ENCODE measurements around the gene MYL4. TPM values are rescaled to one million over a fixed set of nuclear protein-coding genes. Genes with fewer than 3 reads are reported as not detected.

Gene MYL4
- total and polyA plus RNA-seq, 4 donors = 0.49 to 9.0 (median 0.56) TPM

DNA sequence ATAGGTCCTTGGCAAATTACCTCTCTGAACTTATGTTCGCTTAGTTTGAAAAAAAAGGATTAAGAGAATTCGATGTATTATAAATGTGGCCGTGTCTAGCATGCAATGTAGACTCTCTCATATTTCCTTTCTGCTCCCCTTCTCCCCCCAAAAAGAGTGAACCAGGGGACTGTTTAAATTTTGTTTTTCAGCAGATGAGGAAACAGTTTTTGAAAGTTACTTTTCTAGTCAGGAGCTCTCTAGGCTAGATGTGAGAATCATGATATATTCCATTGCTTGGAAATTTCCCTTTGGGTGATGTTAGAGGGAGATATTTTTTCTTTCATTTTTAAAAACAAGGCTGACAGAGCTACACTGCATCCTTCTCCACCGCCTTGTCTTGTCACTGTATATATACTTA lies 18.9 kb upstream of the MYL4 start:
- no peak overlapping the region for H3K4me3 ChIP-seq
- 98 to 99% methylated on average over 4 of the region's 4 CpGs for WGBS, 2 donors

DNA sequence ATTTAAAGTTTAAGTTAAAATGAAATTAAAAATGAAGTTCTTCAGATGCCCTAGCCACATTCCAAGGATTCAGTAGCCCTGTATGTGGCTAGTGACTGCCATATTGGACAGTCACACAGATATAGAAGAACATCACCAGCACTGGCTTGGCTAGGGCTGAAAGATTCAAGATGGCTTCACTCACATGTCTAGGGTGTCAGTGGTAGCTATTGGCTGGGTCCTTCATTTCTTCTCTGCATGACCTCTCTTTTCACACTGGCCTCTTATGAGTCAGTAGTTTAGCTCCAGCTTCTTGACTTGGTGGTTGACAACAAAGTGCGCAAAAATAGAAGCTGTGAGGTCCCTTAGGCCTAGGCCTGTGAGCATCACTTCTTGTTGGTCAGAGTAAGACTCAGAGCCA lies 18.4 kb upstream of the MYL4 start:
- no peaks in the 10 kb centered on the region for H3K36me3 ChIP-seq (ENCODE audit: control insufficient read depth in 4 of 4, insufficient read depth in 4 of 4, low read length in 4 of 4)
- no peaks in the 10 kb centered on the region for H3K27me3 ChIP-seq (ENCODE audit: control insufficient read depth in 3 of 3, insufficient read depth in 3 of 3, low read length in 2 of 3)
- H3K27ac ChIP-seq (ENCODE audit: low read depth in 1 of 2, low read length in 1 of 2) = no peak overlapping the region
- TF ChIP-seq, protein P1, sequence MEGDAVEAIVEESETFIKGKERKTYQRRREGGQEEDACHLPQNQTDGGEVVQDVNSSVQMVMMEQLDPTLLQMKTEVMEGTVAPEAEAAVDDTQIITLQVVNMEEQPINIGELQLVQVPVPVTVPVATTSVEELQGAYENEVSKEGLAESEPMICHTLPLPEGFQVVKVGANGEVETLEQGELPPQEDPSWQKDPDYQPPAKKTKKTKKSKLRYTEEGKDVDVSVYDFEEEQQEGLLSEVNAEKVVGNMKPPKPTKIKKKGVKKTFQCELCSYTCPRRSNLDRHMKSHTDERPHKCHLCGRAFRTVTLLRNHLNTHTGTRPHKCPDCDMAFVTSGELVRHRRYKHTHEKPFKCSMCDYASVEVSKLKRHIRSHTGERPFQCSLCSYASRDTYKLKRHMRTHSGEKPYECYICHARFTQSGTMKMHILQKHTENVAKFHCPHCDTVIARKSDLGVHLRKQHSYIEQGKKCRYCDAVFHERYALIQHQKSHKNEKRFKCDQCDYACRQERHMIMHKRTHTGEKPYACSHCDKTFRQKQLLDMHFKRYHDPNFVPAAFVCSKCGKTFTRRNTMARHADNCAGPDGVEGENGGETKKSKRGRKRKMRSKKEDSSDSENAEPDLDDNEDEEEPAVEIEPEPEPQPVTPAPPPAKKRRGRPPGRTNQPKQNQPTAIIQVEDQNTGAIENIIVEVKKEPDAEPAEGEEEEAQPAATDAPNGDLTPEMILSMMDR (IDR thresholded peaks at IDR 0.05; ENCODE audit: control extremely low read depth, extremely low read depth) = no peak
- H3K4me3 ChIP-seq = no peak overlapping the region
- H3K9ac ChIP-seq (ENCODE audit: insufficient read depth in 1 of 2, low read length in 2 of 2) = no peak overlapping the region
- peaks cover 0 to 16% (median 2%) of the 10 kb centered on the region in 5 donors for H3K4me1 ChIP-seq (ENCODE audit: control insufficient read depth in 5 of 5, insufficient read depth in 5 of 5, low read length in 5 of 5)
- DNase-seq (no peak), ATAC-seq (ENCODE audit: insufficient read depth, low FRiP score) (no peak)
- no peaks in the 10 kb centered on the region for H3K9me3 ChIP-seq (ENCODE audit: control insufficient read depth in 4 of 4, insufficient read depth in 3 of 4, low read length in 3 of 4)
- 100% methylated on average over 1 of the region's 1 CpG for WGBS, 2 donors

More for the DNA sequence above, 18.9 kb upstream of the MYL4 start:
- DNase-seq = no peak
- Histone ChIP-seq H3K9me3 (ENCODE audit: control insufficient read depth in 4 of 4, insufficient read depth in 3 of 4, low read length in 3 of 4) (no peaks in the 10 kb centered on the region), H3K4me1 (ENCODE audit: control insufficient read depth in 5 of 5, insufficient read depth in 5 of 5, low read length in 5 of 5) (peaks cover 0 to 16% (median 4%) of the 10 kb centered on the region in 5 donors), H3K27ac (ENCODE audit: low read depth in 1 of 2, low read length in 1 of 2) (no peak overlapping the region), H3K36me3 (ENCODE audit: control insufficient read depth in 4 of 4, insufficient read depth in 4 of 4, low read length in 4 of 4) (no peaks in the 10 kb centered on the region), H3K9ac (ENCODE audit: insufficient read depth in 1 of 2, low read length in 2 of 2) (no peak overlapping the region), H3K27me3 (ENCODE audit: control insufficient read depth in 3 of 3, insufficient read depth in 3 of 3, low read length in 2 of 3) (no peaks in the 10 kb centered on the region)
- no peak for ATAC-seq (ENCODE audit: insufficient read depth, low FRiP score)
- TF ChIP-seq, protein P1 (IDR thresholded peaks at IDR 0.05; ENCODE audit: control extremely low read depth, extremely low read depth) = no peak

DNA sequence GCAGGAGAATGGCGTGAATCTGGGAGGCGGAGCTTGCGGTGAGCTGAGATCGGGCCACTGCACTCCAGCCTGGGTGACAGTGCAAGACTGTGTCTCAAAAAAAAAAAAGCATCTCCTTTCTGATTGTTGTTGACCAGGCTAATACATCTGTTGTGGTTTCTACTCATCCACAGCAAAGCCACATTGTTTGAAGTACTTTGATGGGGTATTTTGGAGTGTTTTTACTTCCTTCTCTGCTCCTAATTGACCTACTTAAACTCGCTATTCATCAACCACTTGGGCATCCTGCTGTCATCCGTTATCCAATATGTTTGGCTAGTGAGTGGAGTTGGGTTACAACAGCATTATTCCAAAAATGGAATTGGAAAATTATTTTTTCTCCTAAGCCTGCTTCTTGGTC lies 16.6 kb upstream of the MYL4 start:
- no peak for ATAC-seq (ENCODE audit: insufficient read depth, low FRiP score)
- H3K27ac ChIP-seq (ENCODE audit: low read depth in 1 of 2, low read length in 1 of 2) = no peak overlapping the region
- no peaks in the 10 kb centered on the region for H3K9me3 ChIP-seq (ENCODE audit: control insufficient read depth in 4 of 4, insufficient read depth in 3 of 4, low read length in 3 of 4)
- DNase-seq = no peak
- TF ChIP-seq, protein P1 (IDR thresholded peaks at IDR 0.05; ENCODE audit: control extremely low read depth, extremely low read depth) = no peak
- no peaks in the 10 kb centered on the region for H3K36me3 ChIP-seq (ENCODE audit: control insufficient read depth in 4 of 4, insufficient read depth in 4 of 4, low read length in 4 of 4)
- peaks cover 0 to 8% (median 0%) of the 10 kb centered on the region in 5 donors for H3K4me1 ChIP-seq (ENCODE audit: control insufficient read depth in 5 of 5, insufficient read depth in 5 of 5, low read length in 5 of 5)
- no peaks in the 10 kb centered on the region for H3K27me3 ChIP-seq (ENCODE audit: control insufficient read depth in 3 of 3, insufficient read depth in 3 of 3, low read length in 2 of 3)
- no peak overlapping the region for H3K9ac ChIP-seq (ENCODE audit: insufficient read depth in 1 of 2, low read length in 2 of 2)
- H3K4me3 ChIP-seq = no peak overlapping the region
- WGBS, 2 donors = 56 to 60% methylated on average over 6 of the region's 6 CpGs

DNA sequence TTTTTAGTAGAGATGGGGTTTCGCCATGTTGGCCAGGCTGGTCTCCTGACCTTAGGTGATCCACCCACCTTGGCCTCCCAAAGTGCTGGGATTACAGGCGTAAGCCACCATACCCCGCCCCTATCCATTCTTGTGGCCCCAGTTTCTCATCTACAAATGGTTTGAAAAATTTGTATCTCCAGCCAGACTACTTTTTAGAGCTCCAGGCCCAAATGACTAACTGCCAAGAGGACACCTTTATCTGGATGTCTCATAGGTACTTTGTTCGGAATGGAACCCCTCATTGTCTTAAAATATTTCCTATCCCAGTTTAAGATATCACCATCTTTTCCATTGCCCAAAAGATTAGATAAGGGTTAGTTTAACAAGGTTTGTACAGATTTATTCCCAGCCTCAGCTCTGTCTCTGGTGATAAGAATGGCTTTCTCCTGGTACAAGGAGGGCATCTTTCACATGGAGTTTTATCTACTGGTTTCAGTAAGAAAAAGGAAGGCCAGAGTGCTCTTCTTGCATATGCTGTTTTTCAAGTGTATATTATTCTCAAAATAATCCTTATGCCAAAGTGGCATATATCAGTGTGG lies 15.1 kb upstream of the MYL4 start:
- no peaks in the 10 kb centered on the region for H3K27me3 ChIP-seq (ENCODE audit: control insufficient read depth in 3 of 3, insufficient read depth in 3 of 3, low read length in 2 of 3)
- no peaks in the 10 kb centered on the region for H3K36me3 ChIP-seq (ENCODE audit: control insufficient read depth in 4 of 4, insufficient read depth in 4 of 4, low read length in 4 of 4)
- no peaks in the 10 kb centered on the region for H3K4me1 ChIP-seq (ENCODE audit: control insufficient read depth in 5 of 5, insufficient read depth in 5 of 5, low read length in 5 of 5)
- DNase-seq = no peak
- no peak overlapping the region for H3K4me3 ChIP-seq
- no peaks in the 10 kb centered on the region for H3K9me3 ChIP-seq (ENCODE audit: control insufficient read depth in 4 of 4, insufficient read depth in 3 of 4, low read length in 3 of 4)
- no peak overlapping the region for H3K27ac ChIP-seq (ENCODE audit: low read depth in 1 of 2, low read length in 1 of 2)
- H3K9ac ChIP-seq (ENCODE audit: insufficient read depth in 1 of 2, low read length in 2 of 2) = no peak overlapping the region
- TF ChIP-seq, protein P1 (IDR thresholded peaks at IDR 0.05; ENCODE audit: control extremely low read depth, extremely low read depth) = no peak
- 97% methylated on average over 4 of the region's 4 CpGs for WGBS, 2 donors
- no peak for ATAC-seq (ENCODE audit: insufficient read depth, low FRiP score)

Measured in lung (tissue), 12 donors.